Sciatic nerve (tissue), 2 donors: ENCODE measurements around the gene ZNF385B. TPM values are rescaled to one million over a fixed set of nuclear protein-coding genes. Genes with fewer than 3 reads are reported as not detected.

ENCODE experiments used
- ATAC-seq: fragments of 200-7000 bp; cut with Tn5 transposase; one replicate; pipeline ENCODE4 v1.9.1; 2020; ENCODE audit warnings: mild to moderate bottlenecking, moderate library complexity
- DNase-seq: peaks from one replicate; pipeline ENCODE4 v3.0.0-alpha.2; 2020; ENCODE audit warnings: low spot score
- intact Hi-C: fragments of 100-400 bp; cut with DNase I; formaldehyde crosslinking; loops from one replicate; pipeline ENCODE4 v1.14.2; 2022
- total RNA-seq: library from RNA; stranded (reverse); fragmentation: NEBNext Ultra II Directional; extraction: Animal tissue kit (Norgen Biotek cat#: 25700); gene quantifications from one replicate; pipeline ENCODE4 v1.2.1, GENCODE V29; 2021
- donor health status: DM: no; HTN: no; CAD: no.
- donor health status: DM: no; HTN: no; CAD: no.

The ZNF385B gene
- total RNA-seq, 1 donor from 2014 or later, result 5.3 TPM

GRCh38 chr2:179860255-179861026 is 971 bp downstream of the ZNF385B start:
- ATAC-seq (peak; percentile 46), DNase-seq (no peak)
- intact Hi-C loops, result no loop called here

- DNase-seq, result no peak
- no peak for ATAC-seq
- intact Hi-C loops, result no loop called here
These were observed 1.9 kb downstream of the ZNF385B start for GRCh38 chr2:179859523-179859922.

GRCh38 chr2:179857236-179857635 is 4.2 kb downstream of the ZNF385B start:
- DNase-seq (no peak), ATAC-seq (no peak)
- intact Hi-C loops, result no loop called here

GRCh38 chr2:179856205-179856604 is 5.2 kb downstream of the ZNF385B start:
- DNase-seq (no peak), ATAC-seq (no peak)
- intact Hi-C loops, result no loop called here

- intact Hi-C loops, result no loop called here
- ATAC-seq (no peak), DNase-seq (no peak)
These were observed 5.7 kb downstream of the ZNF385B start for GRCh38 chr2:179855673-179856072.

- intact Hi-C loops, result no loop called here
- no peak for DNase-seq
- no peak for ATAC-seq
These were observed 6.5 kb downstream of the ZNF385B start for GRCh38 chr2:179854891-179855290.

- intact Hi-C loops, result no loop called here
- DNase-seq, result no peak
- no peak for ATAC-seq
These were observed 8.3 kb downstream of the ZNF385B start for GRCh38 chr2:179853108-179853507.

- DNase-seq (no peak), ATAC-seq (no peak)
- intact Hi-C loops, result no loop called here
These were observed 11.2 kb downstream of the ZNF385B start for GRCh38 chr2:179850188-179850587.

- intact Hi-C loops, result no loop called here
- ATAC-seq, result no peak
- DNase-seq, result no peak
These were observed 11.7 kb downstream of the ZNF385B start for GRCh38 chr2:179849719-179850118.

GRCh38 chr2:179843541-179843940 is 17.9 kb downstream of the ZNF385B start:
- intact Hi-C loops, result no loop called here
- DNase-seq, result no peak
- no peak for ATAC-seq

GRCh38 chr2:179842498-179843153 is 18.8 kb downstream of the ZNF385B start:
- intact Hi-C loops, result no loop called here
- DNase-seq (no peak), ATAC-seq (no peak)

- DNase-seq (no peak), ATAC-seq (no peak)
- intact Hi-C loops, result no loop called here
These were observed 20.6 kb downstream of the ZNF385B start for GRCh38 chr2:179840840-179841239.

GRCh38 chr2:179837408-179837807 is 24.0 kb downstream of the ZNF385B start:
- intact Hi-C loops, result no loop called here
- DNase-seq (no peak), ATAC-seq (no peak)

GRCh38 chr2:179830043-179830787 is 31.2 kb downstream of the ZNF385B start:
- DNase-seq, result no peak
- intact Hi-C loops, result no loop called here
- ATAC-seq, result no peak

- DNase-seq (no peak), ATAC-seq (no peak)
- intact Hi-C loops, result no loop called here
These were observed 35.1 kb downstream of the ZNF385B start for GRCh38 chr2:179826297-179826696.

GRCh38 chr2:179825494-179825893 is 35.9 kb downstream of the ZNF385B start:
- DNase-seq, result no peak

GRCh38 chr2:179824961-179825360 is 36.5 kb downstream of the ZNF385B start:
- no peak for ATAC-seq
- intact Hi-C loops, result no loop called here
- DNase-seq, result no peak

More at GRCh38 chr2:179825494-179825893, 35.9 kb downstream of the ZNF385B start:
- intact Hi-C loops, result no loop called here
- ATAC-seq, result no peak

GRCh38 chr2:179822540-179822939 is 38.9 kb downstream of the ZNF385B start:
- ATAC-seq, result no peak
- intact Hi-C loops, result no loop called here
- DNase-seq, result no peak

- no peak for DNase-seq
- intact Hi-C loops, result no loop called here
- ATAC-seq, result no peak
These were observed 42.9 kb downstream of the ZNF385B start for GRCh38 chr2:179818546-179818945.
